Testis (tissue), 3 donors: ENCODE data around the gene ARMC12. TPM values are rescaled to one million over a fixed set of nuclear protein-coding genes. Genes with fewer than 3 reads are reported as not detected.
A peak's percentile ranks its signal among the peaks of the same experiment; 100 is the strongest.

Experiments
- DNase-seq: peaks from one replicate; pipeline ENCODE4 v3.0.0-alpha.2; 2019
- H3K27ac ChIP-seq, 2 donors: fragments of 200-600 bp; sonication (generic); one replicate each; pipeline ENCODE4 v1.5.1; 2019
- H3K27me3 ChIP-seq: fragments of 200-600 bp; sonication (generic); one replicate; pipeline ENCODE4 v1.5.1; 2019
- H3K36me3 ChIP-seq: fragments of 200-600 bp; sonication (generic); one replicate; pipeline ENCODE4 v1.5.1; 2017; ENCODE audit warnings: low read depth; ENCODE audit errors: missing control alignments
- H3K4me1 ChIP-seq: fragments of 200-600 bp; sonication (generic); one replicate; pipeline ENCODE4 v1.5.1; 2019
- H3K4me3 ChIP-seq, 2 donors: fragments of 200-600 bp; sonication (generic); one replicate each; pipeline ENCODE4 v1.5.1; 2017 to 2019
- H3K9me3 ChIP-seq: fragments of 200-600 bp; sonication (generic); one replicate; pipeline ENCODE4 v1.5.1; 2017
- POLR2A ChIP-seq: fragments of 450-650 bp; IDR thresholded peaks from one replicate; pipeline ENCODE4 v1.6.1; 2017; ENCODE audit warnings: antibody characterized with exemption, mild to moderate bottlenecking, moderate library complexity
- WGBS, 2 donors: methylation state at CpG; one replicate each; pipeline ENCODE4 v1.1.5; 2018; 5-methylcytosine and 5-hydroxymethylcytosine counted together
- intact Hi-C: fragments of 100-400 bp; cut with DNase I; formaldehyde crosslinking; loops from one replicate; pipeline ENCODE4 v1.15.1; 2023; ENCODE audit warnings: low total_unique reads
- polyA plus RNA-seq: library from polyadenylated mRNA; stranded (reverse); fragments of 350-450 nt; fragmentation: Illumina TruSeq; extraction: RNeasy Lipid Tissue Mini Kit (QIAGEN cat#74804); gene quantifications from one replicate; pipeline ENCODE4 v1.2.3, GENCODE V29; 2014; ENCODE audit warnings: low read depth, low replicate concordance; ENCODE audit not compliant: insufficient read depth
- total RNA-seq, 2 donors: library from RNA; depleted of rRNA; stranded (reverse); fragments of >200 nt; gene quantifications; one replicate each; pipeline ENCODE4 v1.2.3, GENCODE V29; 2016
- TF ChIP-seq, protein P1 (sequence below), 3 experiments: fragments of 450-650 bp in 2 of 3; fragments of 200-600 bp in 1 of 3; sonication (generic) in 1 of 3; IDR thresholded peaks; one replicate each; pipeline ENCODE4 v1.5.1; 2016 to 2019; ENCODE audit warnings: antibody characterized with exemption in 3 of 3, mild to moderate bottlenecking in 2 of 3, moderate library complexity in 1 of 3

Gene ARMC12
- total and polyA plus RNA-seq, 3 donors from 2014 or later, result 46.8 to 104 (median 84.9) TPM

GRCh38 chr6:35711731-35712130 lies 25.1 kb upstream of the ARMC12 start:
- Histone ChIP-seq H3K27me3 (no peaks in the 10 kb centered on the region), H3K36me3 (no peaks in the 10 kb centered on the region), H3K9me3 (no peaks in the 10 kb centered on the region), H3K27ac (peak overlapping the region in 1 of 2 donors; percentile 23), H3K4me1 (peaks cover 3% of the 10 kb centered on the region), H3K4me3 (no peak overlapping the region)
- intact Hi-C loops, result no loop called here
- no peak for DNase-seq
- TF ChIP-seq POLR2A, result no peak
- WGBS, 2 donors, result 49 to 64% methylated on average over 7 of the region's 7 CpGs

GRCh38 chr6:35713006-35713767 lies 23.6 kb upstream of the ARMC12 start:
- WGBS, 2 donors, result 86 to 94% methylated on average over 7 of the region's 7 CpGs
- intact Hi-C loops, result no loop called here
- no peaks in the 10 kb centered on the region for H3K9me3 ChIP-seq
- H3K27me3 ChIP-seq, result no peaks in the 10 kb centered on the region
- no peak overlapping the region for H3K27ac ChIP-seq
- DNase-seq, result no peak
- peaks cover 10% of the 10 kb centered on the region for H3K4me1 ChIP-seq
- H3K4me3 ChIP-seq, result no peak overlapping the region
- TF ChIP-seq, protein P1, sequence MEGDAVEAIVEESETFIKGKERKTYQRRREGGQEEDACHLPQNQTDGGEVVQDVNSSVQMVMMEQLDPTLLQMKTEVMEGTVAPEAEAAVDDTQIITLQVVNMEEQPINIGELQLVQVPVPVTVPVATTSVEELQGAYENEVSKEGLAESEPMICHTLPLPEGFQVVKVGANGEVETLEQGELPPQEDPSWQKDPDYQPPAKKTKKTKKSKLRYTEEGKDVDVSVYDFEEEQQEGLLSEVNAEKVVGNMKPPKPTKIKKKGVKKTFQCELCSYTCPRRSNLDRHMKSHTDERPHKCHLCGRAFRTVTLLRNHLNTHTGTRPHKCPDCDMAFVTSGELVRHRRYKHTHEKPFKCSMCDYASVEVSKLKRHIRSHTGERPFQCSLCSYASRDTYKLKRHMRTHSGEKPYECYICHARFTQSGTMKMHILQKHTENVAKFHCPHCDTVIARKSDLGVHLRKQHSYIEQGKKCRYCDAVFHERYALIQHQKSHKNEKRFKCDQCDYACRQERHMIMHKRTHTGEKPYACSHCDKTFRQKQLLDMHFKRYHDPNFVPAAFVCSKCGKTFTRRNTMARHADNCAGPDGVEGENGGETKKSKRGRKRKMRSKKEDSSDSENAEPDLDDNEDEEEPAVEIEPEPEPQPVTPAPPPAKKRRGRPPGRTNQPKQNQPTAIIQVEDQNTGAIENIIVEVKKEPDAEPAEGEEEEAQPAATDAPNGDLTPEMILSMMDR (IDR thresholded peaks at IDR 0.05), result no peak
- TF ChIP-seq POLR2A, result no peak
- H3K36me3 ChIP-seq, result no peaks in the 10 kb centered on the region

DNA sequence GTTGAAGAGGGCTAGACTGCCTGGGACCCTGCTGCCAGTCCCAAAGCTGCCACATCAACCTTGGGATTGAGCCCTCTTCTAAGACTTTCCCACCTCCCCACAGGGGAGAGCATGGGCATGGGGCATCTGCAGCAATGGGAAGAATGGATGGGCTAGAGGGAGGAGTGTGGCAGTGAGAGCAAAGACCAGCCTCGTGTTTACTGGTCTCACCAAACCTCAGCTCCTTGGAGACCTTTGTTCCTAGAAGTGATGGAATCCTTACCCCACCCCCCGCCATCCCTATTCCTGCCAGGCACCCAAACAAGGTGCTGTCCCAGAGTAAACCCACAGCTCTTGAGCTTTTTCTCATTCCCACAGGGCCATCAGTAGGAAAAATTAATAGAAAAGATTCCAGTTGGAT lies 20.0 kb upstream of the ARMC12 start:
- TF ChIP-seq, protein P1 (IDR thresholded peaks at IDR 0.05), result no peak
- TF ChIP-seq POLR2A, result no peak
- no peaks in the 10 kb centered on the region for H3K27me3 ChIP-seq
- H3K9me3 ChIP-seq, result no peaks in the 10 kb centered on the region
- peaks cover 44% of the 10 kb centered on the region for H3K4me1 ChIP-seq
- H3K27ac ChIP-seq, result no peak overlapping the region
- H3K4me3 ChIP-seq, result no peak overlapping the region
- WGBS, 2 donors, result 81 to 83% methylated on average over 2 of the region's 2 CpGs
- DNase-seq, result no peak
- intact Hi-C loops, result no loop called here
- no peaks in the 10 kb centered on the region for H3K36me3 ChIP-seq

DNA sequence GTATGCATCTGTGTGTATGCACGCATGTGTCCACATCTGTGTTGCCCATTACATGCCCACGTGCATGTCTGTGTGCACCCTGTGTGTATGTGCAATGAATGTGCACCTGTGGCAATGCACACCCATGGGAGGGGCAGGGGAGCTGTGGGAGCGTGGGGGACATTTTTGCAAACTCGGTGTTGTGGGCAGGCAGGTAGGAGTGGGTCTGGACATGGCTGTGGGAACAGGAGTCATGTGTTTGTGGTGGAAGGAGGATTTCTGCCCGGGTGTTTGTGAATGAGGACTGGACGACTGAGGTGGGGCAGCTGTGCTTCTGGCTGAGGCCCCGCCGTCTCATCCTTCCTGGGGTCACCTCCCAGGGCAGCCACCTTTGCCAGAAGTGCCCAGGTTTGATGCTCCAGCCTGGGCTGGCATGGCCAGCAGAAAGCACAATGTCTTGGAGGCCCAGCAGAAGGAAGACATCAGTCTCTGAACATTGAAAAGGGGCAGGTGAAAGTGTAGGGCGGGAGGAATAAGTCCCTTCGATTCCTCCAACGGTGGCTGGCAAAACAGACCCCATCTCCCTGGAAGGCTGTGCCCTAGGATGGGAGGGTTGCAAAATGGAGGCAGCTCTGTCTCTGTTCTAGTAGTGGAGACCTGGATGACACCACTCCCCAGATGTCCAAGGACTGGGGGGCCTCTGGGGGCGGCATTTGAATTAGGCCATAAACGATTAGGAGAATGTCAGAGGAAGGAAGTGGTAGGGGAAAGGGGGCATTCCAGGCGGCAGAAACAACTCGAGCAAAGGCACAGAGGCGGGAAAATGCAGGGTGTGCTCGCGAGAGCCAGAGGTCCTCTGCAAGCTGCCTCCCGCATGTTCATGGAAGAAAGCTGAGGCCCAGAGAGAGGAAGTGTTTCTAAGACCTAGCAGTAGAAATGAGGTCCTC lies 19.1 kb upstream of the ARMC12 start:
- H3K27ac ChIP-seq, result peak overlapping the region; percentile 61 to 97
- peaks cover 51% of the 10 kb centered on the region for H3K4me1 ChIP-seq
- no peak for DNase-seq
- intact Hi-C loops, result no loop called here
- H3K36me3 ChIP-seq, result no peaks in the 10 kb centered on the region
- H3K9me3 ChIP-seq, result no peaks in the 10 kb centered on the region
- H3K4me3 ChIP-seq, result no peak overlapping the region
- TF ChIP-seq, protein P1 (IDR thresholded peaks at IDR 0.05), result no peak
- TF ChIP-seq POLR2A, result no peak
- WGBS, 2 donors, result 72 to 87% methylated on average over 16 to 19 of the region's 19 CpGs
- H3K27me3 ChIP-seq, result no peaks in the 10 kb centered on the region

DNA sequence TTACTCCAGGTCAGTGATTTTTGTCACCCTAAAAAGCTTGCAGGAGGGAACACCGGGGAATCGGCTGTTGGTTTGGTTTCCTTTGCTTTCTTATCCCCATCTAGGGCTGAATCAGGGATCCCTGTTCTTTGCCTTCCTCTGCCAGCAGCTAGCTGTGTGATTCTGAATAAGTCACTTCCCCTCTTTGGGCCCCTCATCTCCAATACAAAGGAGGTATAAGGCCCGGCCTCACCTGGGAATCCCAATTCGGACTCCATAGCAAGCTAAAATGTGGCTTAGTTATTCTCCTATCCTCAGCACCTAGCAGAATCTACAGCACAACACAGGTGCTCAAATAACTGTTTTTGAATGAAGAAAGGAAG lies 18.5 kb upstream of the ARMC12 start:
- TF ChIP-seq, protein P1 (IDR thresholded peaks at IDR 0.05), result no peak
- TF ChIP-seq POLR2A, result no peak
- Histone ChIP-seq H3K27ac (peak overlapping the region; percentile 61 to 97), H3K4me3 (no peak overlapping the region), H3K36me3 (no peaks in the 10 kb centered on the region), H3K4me1 (peaks cover 57% of the 10 kb centered on the region), H3K9me3 (no peaks in the 10 kb centered on the region), H3K27me3 (no peaks in the 10 kb centered on the region)
- 77 to 84% methylated on average over 4 of the region's 4 CpGs for WGBS, 2 donors
- DNase-seq, result no peak
- intact Hi-C loops, result no loop called here
